H1 (cell line): Measurements from ENCODE around the gene PJVK.

Experiments
- CREB1 ChIP-seq: IDR thresholded peaks from 2 replicates; pipeline ENCODE4 v1.6.1; 2012; ENCODE audit warnings: inconsistent platforms
- EZH2 ChIP-seq: fragments of 200-600 bp; sonication (generic); IDR thresholded peaks from 2 replicates; pipeline ENCODE4 v1.7.1; 2012; ENCODE audit warnings: low read depth, mild to moderate bottlenecking, moderate library complexity, low read length, inconsistent platforms; ENCODE audit not compliant: severe bottlenecking
- POLR2A ChIP-seq, 2 experiments: IDR thresholded peaks; 1 replicate in 1 of 2; 2 replicates in 1 of 2; pipeline ENCODE4 v1.6.1; 2011; ENCODE audit warnings: low read depth in 2 of 2, low read length in 2 of 2, mild to moderate bottlenecking in 2 of 2; ENCODE audit errors: control extremely low read depth in 1 of 2
- SIN3A ChIP-seq, 2 experiments: IDR thresholded peaks in 1 of 2; conservative IDR thresholded peaks in 1 of 2; 2 replicates each; pipeline ENCODE4 v1.6.1; 2011 to 2012; ENCODE audit warnings: low read length in 2 of 2, improper control_type of control experiment in 1 of 2, low read depth in 1 of 2, mild to moderate bottlenecking in 1 of 2
- SP1 ChIP-seq: IDR thresholded peaks from 2 replicates; pipeline ENCODE4 v1.6.1; 2011; ENCODE audit warnings: low read depth, low read length
- TAF7 ChIP-seq: optimal IDR thresholded peaks from 2 replicates; pipeline ENCODE3; 2011; ENCODE audit warnings: low read depth, mild to moderate bottlenecking, inconsistent platforms, low read length, moderate library complexity, borderline replicate concordance
- TCF12 ChIP-seq: IDR thresholded peaks from 2 replicates; pipeline ENCODE4 v1.6.1; 2011; ENCODE audit warnings: low read depth, mild to moderate bottlenecking, low read length
- TF ChIP-seq, protein P1 (sequence below), 3 experiments: IDR thresholded peaks; 1 replicate in 2 of 3; 2 replicates in 1 of 3; pipeline versions ENCODE4 v1.5.1 to v1.6.1; 2011; ENCODE audit warnings: low read length in 3 of 3, mild to moderate bottlenecking in 3 of 3, inconsistent platforms in 2 of 3, low read depth in 1 of 3, moderate library complexity in 1 of 3; ENCODE audit not compliant: insufficient read depth in 1 of 3; ENCODE audit errors: control extremely low read depth in 1 of 3
- TF ChIP-seq, protein P2 (sequence below): IDR thresholded peaks from 2 replicates; pipeline ENCODE4 v1.6.1; 2012; ENCODE audit warnings: low read length, inconsistent platforms

DNA sequence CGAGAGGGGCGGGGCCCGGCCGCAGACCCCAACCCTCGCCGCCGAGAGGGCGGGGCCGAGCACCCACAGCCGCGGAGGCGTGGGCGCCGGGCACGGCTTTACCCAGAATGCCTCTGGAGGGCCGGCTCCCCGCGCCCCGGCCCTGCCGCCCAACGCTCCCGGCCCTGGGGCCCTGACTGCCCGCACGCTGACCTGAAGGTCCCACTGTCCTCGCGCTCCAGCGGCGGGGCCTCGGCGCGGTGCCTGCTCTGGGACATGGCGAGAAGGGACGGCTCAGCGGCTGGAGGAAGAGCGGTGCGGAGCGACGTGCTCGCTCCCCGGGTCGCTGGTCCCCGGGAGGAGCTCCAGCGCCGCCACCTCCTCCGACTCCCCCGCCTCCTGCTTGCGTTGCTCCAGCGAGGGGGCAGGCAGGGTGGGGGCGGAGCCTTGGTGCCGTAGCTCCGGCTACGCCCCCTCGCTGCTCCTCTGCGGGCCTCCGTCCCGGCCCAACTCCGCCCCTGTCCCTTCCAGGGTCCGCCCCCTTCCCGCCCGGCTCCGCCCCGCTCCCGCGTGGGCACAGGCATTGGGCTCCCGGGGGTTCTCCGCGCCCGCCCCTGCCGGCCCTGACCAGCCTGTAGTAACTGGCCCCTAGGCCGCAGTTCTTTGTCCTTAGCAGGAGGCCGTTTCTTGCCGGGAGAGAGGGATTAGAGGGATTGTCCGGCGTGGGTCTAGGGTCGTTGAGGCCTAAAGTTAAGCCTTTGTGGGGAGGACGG lies at the start of gene PJVK, which contains the start of gene PRKRA:
- TF ChIP-seq, protein P1, sequence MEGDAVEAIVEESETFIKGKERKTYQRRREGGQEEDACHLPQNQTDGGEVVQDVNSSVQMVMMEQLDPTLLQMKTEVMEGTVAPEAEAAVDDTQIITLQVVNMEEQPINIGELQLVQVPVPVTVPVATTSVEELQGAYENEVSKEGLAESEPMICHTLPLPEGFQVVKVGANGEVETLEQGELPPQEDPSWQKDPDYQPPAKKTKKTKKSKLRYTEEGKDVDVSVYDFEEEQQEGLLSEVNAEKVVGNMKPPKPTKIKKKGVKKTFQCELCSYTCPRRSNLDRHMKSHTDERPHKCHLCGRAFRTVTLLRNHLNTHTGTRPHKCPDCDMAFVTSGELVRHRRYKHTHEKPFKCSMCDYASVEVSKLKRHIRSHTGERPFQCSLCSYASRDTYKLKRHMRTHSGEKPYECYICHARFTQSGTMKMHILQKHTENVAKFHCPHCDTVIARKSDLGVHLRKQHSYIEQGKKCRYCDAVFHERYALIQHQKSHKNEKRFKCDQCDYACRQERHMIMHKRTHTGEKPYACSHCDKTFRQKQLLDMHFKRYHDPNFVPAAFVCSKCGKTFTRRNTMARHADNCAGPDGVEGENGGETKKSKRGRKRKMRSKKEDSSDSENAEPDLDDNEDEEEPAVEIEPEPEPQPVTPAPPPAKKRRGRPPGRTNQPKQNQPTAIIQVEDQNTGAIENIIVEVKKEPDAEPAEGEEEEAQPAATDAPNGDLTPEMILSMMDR (IDR thresholded peaks at IDR 0.05; ENCODE audit: control extremely low read depth in 1 of 3, insufficient read depth in 1 of 3, low read depth in 1 of 3, low read length in 3 of 3), result no peak
- TF ChIP-seq EZH2, result no peak
- TF ChIP-seq SP1, result no peak
- TF ChIP-seq TAF7, result peak; percentile 62
- no peak for TF ChIP-seq CREB1
- TF ChIP-seq POLR2A (IDR thresholded peaks at IDR 0.05; ENCODE audit: control extremely low read depth in 1 of 2, low read depth in 2 of 2, low read length in 2 of 2), result peak; percentile 89 to 97
- TF ChIP-seq SIN3A (conservative IDR thresholded peaks at IDR 0.05 in 1 of 2, IDR thresholded peaks at IDR 0.05 in 1 of 2; ENCODE audit: low read depth in 1 of 2, low read length in 2 of 2), result peak in 1 of 2 experiments; percentile 57; a peak in 2 of 4 replicates
- TF ChIP-seq, protein P2, sequence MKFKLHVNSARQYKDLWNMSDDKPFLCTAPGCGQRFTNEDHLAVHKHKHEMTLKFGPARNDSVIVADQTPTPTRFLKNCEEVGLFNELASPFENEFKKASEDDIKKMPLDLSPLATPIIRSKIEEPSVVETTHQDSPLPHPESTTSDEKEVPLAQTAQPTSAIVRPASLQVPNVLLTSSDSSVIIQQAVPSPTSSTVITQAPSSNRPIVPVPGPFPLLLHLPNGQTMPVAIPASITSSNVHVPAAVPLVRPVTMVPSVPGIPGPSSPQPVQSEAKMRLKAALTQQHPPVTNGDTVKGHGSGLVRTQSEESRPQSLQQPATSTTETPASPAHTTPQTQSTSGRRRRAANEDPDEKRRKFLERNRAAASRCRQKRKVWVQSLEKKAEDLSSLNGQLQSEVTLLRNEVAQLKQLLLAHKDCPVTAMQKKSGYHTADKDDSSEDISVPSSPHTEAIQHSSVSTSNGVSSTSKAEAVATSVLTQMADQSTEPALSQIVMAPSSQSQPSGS, result no peak
- no peak for TF ChIP-seq TCF12
